A673 (cell line): Measurements from ENCODE around the gene NAT16. TPM values are rescaled to one million over a fixed set of nuclear protein-coding genes. Genes with fewer than 3 reads are reported as not detected.

Source experiments
- BruUV-seq: library from RNA; stranded (reverse); fragments of 400-500 nt; replicated peaks from 2 replicates; lab custom pipeline; 2021; lab: Mats Ljungman, UMichigan
- CTCF ChIA-PET: fragments of 300-600 bp; sonication (Branson Sonifier 250); formaldehyde crosslinking; loops from one replicate; lab custom pipeline; 2022; ENCODE audit warnings: antibody characterized with exemption; lab: Charles Lee
- POLR2A ChIA-PET: fragments of 300-600 bp; sonication (Branson Sonifier 250); formaldehyde crosslinking; loops from one replicate; lab custom pipeline; 2022; ENCODE audit warnings: antibody characterized with exemption; ENCODE audit not compliant: low non-redundant PET; lab: Charles Lee
- DNase-seq: peaks from one replicate; pipeline ENCODE4 v3.0.0-alpha.2; 2015; ENCODE audit warnings: low spot score
- H3K27ac ChIP-seq: fragments of 200-600 bp; sonication (generic); 2 replicates; pipeline ENCODE4 v1.5.1; 2016; ENCODE audit warnings: mixed run types, low read depth, mild to moderate bottlenecking, mixed read lengths, antibody characterized with exemption, low read length; ENCODE audit not compliant: poor library complexity, severe bottlenecking
- H3K27me3 ChIP-seq: fragments of 200-600 bp; sonication (generic); replicated peaks from 2 replicates; pipeline ENCODE4 v1.6.1; 2017; ENCODE audit warnings: mixed run types, low read depth, mild to moderate bottlenecking, mixed read lengths, antibody characterized with exemption, low read length; ENCODE audit not compliant: insufficient read depth, poor library complexity
- H3K36me3 ChIP-seq: fragments of 200-600 bp; sonication (generic); 2 replicates; pipeline ENCODE4 v1.6.1; 2016; ENCODE audit warnings: mixed run types, mild to moderate bottlenecking, mixed read lengths, antibody characterized with exemption, low read length; ENCODE audit not compliant: insufficient read depth, poor library complexity, severe bottlenecking
- H3K4me1 ChIP-seq: fragments of 200-600 bp; sonication (generic); 2 replicates; pipeline ENCODE4 v1.6.1; 2017; ENCODE audit warnings: mixed run types, mild to moderate bottlenecking, mixed read lengths, antibody characterized with exemption, low read length; ENCODE audit not compliant: insufficient read depth, poor library complexity, severe bottlenecking
- H3K4me3 ChIP-seq: fragments of 200-600 bp; sonication (generic); 2 replicates; pipeline ENCODE4 v1.5.1; 2016; ENCODE audit warnings: low read depth, mixed run types, mild to moderate bottlenecking, mixed read lengths, low read length; ENCODE audit not compliant: poor library complexity, severe bottlenecking
- H3K9me3 ChIP-seq: fragments of 200-600 bp; sonication (generic); 2 replicates; pipeline ENCODE4 v1.6.1; 2016; ENCODE audit warnings: mixed run types, low read depth, mild to moderate bottlenecking, mixed read lengths, antibody characterized with exemption, low read length; ENCODE audit not compliant: poor library complexity, severe bottlenecking
- EZH2 ChIP-seq: fragments of 200-600 bp; sonication (generic); IDR thresholded peaks from 2 replicates; pipeline ENCODE4 v1.6.1; 2017; ENCODE audit warnings: borderline replicate concordance, low read depth, mild to moderate bottlenecking, mixed read lengths, antibody characterized with exemption, low read length; ENCODE audit not compliant: poor library complexity, severe bottlenecking
- intact Hi-C: fragments of 100-400 bp; cut with micrococcal nuclease; formaldehyde crosslinking; loops from one replicate; pipeline ENCODE4 v1.10.0; 2022; ENCODE audit not compliant: unreplicated experiment
- total RNA-seq: library from RNA; stranded (reverse); gene quantifications from 2 replicates; pipeline ENCODE4 v1.2.3, GENCODE V29; 2021
- TF ChIP-seq, protein P1 (sequence below): fragments of 300-800, 200-600 bp; sonication (generic); conservative IDR thresholded peaks from 2 replicates; pipeline ENCODE4 v1.5.1; 2017; ENCODE audit warnings: low read depth, mild to moderate bottlenecking, antibody characterized with exemption, low read length, moderate library complexity, mixed read lengths

Gene NAT16
- total RNA-seq, 1 experiment from 2014 or later: not detected

DNA sequence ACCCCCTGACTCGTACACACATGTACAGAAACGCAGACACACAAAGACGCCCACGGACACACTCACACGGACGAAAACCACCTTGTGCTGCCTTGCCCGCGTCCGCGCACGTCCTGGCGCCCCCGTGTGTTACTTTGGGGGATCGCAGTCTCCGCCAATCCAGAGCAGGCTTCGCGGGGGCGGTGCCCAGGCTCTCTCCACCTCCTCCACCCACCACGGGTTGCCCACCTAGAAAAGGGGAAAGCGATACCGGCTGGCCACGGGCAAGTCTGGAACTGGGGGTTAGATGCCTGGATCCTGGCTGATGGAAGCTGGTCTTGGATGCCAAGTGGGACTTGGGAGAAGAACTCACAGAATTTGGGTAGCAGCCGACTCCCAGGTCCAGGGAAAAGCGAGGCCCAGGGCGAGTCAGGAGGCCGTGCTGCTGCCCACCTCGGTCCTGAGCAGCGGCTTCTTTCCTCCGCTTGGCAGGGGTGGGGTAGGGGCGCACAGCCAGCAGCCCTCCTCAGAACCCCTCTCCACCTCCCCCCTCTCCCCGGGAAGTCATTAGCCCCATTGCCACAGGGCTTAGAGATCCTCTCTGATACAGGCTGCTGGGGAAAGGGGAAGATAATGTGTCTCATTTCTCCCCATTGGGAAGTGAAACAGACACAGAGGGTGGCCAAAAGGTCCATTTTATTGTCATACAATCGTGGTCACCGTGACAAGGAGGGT is 10.1 kb downstream of the NAT16 start:
- Histone ChIP-seq H3K9me3 (no peaks in the 10 kb centered on the region), H3K27ac (no peak overlapping the region), H3K36me3 (no peaks in the 10 kb centered on the region), H3K4me1 (peaks cover 58% of the 10 kb centered on the region), H3K4me3 (no peak overlapping the region), H3K27me3 (peaks cover 62% of the 10 kb centered on the region)
- no peak for TF ChIP-seq EZH2
- TF ChIP-seq, protein P1, sequence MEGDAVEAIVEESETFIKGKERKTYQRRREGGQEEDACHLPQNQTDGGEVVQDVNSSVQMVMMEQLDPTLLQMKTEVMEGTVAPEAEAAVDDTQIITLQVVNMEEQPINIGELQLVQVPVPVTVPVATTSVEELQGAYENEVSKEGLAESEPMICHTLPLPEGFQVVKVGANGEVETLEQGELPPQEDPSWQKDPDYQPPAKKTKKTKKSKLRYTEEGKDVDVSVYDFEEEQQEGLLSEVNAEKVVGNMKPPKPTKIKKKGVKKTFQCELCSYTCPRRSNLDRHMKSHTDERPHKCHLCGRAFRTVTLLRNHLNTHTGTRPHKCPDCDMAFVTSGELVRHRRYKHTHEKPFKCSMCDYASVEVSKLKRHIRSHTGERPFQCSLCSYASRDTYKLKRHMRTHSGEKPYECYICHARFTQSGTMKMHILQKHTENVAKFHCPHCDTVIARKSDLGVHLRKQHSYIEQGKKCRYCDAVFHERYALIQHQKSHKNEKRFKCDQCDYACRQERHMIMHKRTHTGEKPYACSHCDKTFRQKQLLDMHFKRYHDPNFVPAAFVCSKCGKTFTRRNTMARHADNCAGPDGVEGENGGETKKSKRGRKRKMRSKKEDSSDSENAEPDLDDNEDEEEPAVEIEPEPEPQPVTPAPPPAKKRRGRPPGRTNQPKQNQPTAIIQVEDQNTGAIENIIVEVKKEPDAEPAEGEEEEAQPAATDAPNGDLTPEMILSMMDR: peak; percentile 99
- POLR2A ChIA-PET: no interaction called here
- DNase-seq: peak; percentile 79
- intact Hi-C loops: loop anchor here (10.0 kb wide), 1 partner anchor 75 kb away; no protein-coding TSS in a partner anchor
- no TSS peak for BruUV-seq
- CTCF ChIA-PET: interaction anchor here (1.2 kb wide), 1 partner anchor 26 kb away, joined by 7 read pairs; no protein-coding TSS in a partner anchor

DNA sequence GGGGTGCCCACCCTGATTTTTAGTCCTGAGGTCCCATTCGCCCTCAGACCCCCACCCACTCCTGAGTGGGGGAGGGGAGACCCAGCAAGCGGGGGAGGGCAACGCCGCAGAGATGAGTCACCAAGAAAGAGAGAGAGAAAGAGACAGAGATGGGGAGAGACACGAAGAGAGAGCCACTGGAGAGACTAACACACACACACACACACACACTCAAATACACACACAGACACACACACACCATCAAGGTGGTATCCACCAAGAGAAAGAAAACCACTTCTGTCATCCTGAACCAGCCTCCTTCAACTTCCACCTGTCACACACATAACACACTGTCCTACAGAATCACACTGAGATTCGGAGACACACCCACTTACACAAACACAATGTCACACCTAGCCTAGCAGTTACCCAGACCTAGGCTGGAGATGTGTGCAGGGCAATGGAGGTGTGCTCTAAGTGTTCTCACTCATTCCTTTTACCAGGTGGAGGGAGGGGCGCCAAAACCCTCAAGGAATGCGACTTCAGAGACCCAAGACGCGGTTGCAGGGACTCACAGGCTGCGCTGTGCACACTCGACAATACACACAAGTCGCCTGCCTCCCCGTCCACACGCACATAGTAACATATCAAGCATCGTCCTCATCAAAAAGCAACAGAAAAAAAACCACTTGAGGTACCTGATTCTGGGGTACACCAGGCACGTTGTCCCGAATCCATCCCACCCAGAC is 10.8 kb downstream of the NAT16 start:
- H3K4me1 ChIP-seq: peaks cover 64% of the 10 kb centered on the region
- H3K9me3 ChIP-seq: no peaks in the 10 kb centered on the region
- no peak overlapping the region for H3K4me3 ChIP-seq
- no TSS peak for BruUV-seq
- no peaks in the 10 kb centered on the region for H3K36me3 ChIP-seq
- H3K27me3 ChIP-seq: peaks cover 69% of the 10 kb centered on the region
- ChIA-PET CTCF (interaction anchor here (0.6 kb wide), 1 partner anchor 25 kb away, joined by 3 read pairs; no protein-coding TSS in a partner anchor), POLR2A (no interaction called here)
- H3K27ac ChIP-seq: no peak overlapping the region
- DNase-seq: no peak
- no peak for TF ChIP-seq EZH2
- TF ChIP-seq, protein P1: no peak
- intact Hi-C loops: no loop called here

DNA sequence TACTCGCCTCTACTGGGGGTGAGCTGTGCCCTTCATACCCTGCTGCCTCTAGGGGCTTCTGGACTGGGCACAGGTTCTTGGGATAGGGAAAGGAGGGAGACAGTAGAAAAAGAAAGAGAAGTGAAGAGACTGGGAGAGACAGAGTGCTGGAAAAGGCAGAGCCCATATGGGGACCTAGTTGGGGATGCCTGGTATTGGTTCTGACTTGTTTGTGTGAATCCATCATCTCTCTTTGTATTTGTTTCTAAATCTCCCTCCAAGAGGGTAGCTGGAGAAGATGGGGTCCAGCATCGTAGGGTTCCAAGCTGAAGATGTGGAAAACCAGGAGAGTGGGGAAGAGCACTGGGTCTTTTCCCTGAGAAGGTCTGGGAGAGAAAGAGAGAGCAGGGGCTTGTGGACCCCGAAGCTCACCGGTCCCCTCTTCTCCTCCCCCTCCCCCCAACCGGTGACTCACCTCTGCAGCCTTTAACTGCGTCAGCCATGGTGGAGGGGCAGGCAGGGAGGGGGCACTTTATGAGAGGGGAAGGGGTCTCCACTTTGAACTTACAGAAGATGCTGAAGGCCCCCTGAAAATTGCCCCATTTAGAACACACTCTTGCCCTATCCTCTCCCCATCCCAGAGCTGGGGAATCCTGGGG is 11.6 kb downstream of the NAT16 start:
- Histone ChIP-seq H3K9me3 (no peaks in the 10 kb centered on the region), H3K27me3 (peaks cover 70% of the 10 kb centered on the region), H3K4me3 (no peak overlapping the region), H3K4me1 (peaks cover 63% of the 10 kb centered on the region), H3K27ac (no peak overlapping the region), H3K36me3 (no peaks in the 10 kb centered on the region)
- intact Hi-C loops: no loop called here
- ChIA-PET CTCF (interaction anchor here (0.6 kb wide), 1 partner anchor 24 kb away, joined by 3 read pairs; no protein-coding TSS in a partner anchor), POLR2A (no interaction called here)
- no peak for TF ChIP-seq EZH2
- TF ChIP-seq, protein P1: no peak
- no TSS peak for BruUV-seq
- no peak for DNase-seq
